HFF-Myc (cell line): ENCODE results near the gene C16orf95.

ENCODE experiments used
- DNase-seq: peaks from one replicate; pipeline ENCODE4 v3.0.0-alpha.2; 2011; ENCODE audit warnings: low read depth; ENCODE audit errors: extremely low read depth
- H3K4me3 ChIP-seq: replicated peaks from 2 replicates; pipeline ENCODE4 v1.5.1; 2011; ENCODE audit warnings: low read depth, mild to moderate bottlenecking, control low read depth, low read length
- TF ChIP-seq, protein P1 (sequence below): IDR thresholded peaks from 2 replicates; pipeline ENCODE4 v1.5.1; 2012; ENCODE audit warnings: mild to moderate bottlenecking, low read depth, low read length, control low read depth; ENCODE audit errors: missing control alignments

C16orf95 gene

DNA sequence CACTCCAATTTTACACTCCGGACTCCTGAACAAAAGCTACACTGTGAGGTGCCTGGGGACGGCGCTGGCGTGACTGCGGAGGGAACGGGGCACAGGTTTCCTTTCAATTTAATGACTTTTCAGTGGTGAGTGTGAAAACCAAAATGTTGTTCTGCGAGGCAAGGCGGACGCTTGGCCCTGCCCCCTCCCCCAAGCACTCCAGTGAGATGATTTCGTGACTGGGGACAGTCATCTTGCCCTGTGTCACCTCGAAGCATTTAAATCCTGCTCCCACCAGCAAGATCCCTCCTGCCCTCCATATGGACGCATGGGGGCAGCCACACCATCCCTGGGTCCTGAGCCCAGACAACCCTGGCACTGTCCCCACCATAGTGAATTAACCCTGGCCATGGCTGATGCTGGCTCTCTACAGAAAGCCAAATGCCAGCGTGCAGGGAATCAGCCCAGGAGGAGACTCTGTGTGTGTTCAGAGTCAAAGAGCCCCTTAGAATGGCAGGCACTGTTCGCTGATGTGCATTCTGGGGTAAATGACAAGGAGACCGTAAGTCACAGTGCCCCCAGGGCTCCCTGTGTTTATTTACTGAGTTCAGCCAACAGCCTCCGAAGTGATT is 41.0 kb downstream of the C16orf95 start:
- DNase-seq = no peak
- H3K4me3 ChIP-seq = no peak overlapping the region
- TF ChIP-seq, protein P1, sequence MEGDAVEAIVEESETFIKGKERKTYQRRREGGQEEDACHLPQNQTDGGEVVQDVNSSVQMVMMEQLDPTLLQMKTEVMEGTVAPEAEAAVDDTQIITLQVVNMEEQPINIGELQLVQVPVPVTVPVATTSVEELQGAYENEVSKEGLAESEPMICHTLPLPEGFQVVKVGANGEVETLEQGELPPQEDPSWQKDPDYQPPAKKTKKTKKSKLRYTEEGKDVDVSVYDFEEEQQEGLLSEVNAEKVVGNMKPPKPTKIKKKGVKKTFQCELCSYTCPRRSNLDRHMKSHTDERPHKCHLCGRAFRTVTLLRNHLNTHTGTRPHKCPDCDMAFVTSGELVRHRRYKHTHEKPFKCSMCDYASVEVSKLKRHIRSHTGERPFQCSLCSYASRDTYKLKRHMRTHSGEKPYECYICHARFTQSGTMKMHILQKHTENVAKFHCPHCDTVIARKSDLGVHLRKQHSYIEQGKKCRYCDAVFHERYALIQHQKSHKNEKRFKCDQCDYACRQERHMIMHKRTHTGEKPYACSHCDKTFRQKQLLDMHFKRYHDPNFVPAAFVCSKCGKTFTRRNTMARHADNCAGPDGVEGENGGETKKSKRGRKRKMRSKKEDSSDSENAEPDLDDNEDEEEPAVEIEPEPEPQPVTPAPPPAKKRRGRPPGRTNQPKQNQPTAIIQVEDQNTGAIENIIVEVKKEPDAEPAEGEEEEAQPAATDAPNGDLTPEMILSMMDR = no peak

DNA sequence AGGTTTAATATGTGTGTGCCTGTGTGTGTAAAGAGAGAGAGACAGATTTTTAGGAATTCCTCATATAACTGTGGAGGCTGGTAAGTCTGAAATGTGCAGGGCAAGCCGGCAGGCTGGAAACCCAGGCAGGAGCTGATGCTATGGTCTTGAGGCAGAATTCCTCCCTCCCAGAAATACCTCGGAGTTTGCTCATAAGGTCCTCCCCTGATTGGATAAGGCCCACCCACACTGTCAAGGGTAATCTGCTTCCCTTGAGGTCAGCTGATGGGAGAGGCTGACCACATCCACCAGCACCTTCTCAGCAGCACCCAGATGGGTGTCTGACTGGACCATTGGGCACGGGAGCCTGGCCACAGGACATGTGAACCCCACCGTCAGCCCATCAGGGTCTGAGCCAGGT is 42.4 kb downstream of the C16orf95 start:
- TF ChIP-seq, protein P1 = no peak
- no peak for DNase-seq

DNA sequence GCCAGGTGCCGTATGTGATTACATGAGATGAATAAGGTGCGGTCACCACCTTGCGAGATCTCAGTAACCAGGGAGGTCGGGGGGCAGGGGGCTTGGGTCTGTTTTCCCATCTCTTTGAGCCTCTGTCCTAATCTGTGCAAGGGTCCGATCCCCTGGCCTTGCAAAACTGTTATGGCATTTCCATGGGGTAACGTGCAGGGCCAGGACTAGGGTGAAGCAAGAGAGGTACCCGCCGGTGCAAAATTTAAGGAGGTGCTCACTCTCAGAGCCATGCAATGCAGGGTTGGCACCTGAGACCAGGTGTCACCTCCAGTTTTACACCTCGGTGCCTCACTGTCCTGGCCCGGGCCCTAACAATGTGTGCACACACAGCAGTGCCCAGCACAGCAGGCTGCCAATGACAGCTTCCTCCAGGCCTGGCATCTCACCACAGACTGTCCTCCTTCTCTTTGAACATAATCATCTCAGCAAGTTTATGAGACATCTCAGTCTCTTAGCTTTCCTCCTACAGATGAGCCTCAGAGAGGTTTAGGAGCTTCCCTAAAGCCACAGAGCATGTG is 43.6 kb downstream of the C16orf95 start:
- TF ChIP-seq, protein P1 = no peak

More for the DNA sequence above, 42.4 kb downstream of the C16orf95 start:
- no peak overlapping the region for H3K4me3 ChIP-seq

DNA sequence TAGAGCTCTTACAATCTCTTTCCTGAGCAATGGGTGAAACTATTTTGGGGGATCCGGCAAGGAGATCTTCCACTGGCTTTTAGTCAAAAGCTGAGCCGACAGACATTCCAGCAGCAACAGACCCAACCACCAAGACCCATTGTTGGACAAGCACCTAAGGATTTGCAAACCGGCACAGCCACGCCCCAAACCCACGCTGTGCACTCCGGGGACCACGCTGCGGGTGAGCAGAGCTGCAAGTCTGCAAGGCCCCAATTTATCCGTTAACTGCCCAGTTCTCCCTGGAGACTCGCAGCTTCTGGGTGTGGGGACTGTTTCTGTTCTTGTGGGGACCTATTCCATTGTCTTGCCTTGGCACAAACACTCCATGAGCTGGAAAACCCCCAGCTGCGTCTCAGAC is 45.9 kb downstream of the C16orf95 start:
- TF ChIP-seq, protein P1 = no peak
- no peak overlapping the region for H3K4me3 ChIP-seq
- no peak for DNase-seq

More for the DNA sequence above, 43.6 kb downstream of the C16orf95 start:
- H3K4me3 ChIP-seq = no peak overlapping the region
- DNase-seq = no peak

DNA sequence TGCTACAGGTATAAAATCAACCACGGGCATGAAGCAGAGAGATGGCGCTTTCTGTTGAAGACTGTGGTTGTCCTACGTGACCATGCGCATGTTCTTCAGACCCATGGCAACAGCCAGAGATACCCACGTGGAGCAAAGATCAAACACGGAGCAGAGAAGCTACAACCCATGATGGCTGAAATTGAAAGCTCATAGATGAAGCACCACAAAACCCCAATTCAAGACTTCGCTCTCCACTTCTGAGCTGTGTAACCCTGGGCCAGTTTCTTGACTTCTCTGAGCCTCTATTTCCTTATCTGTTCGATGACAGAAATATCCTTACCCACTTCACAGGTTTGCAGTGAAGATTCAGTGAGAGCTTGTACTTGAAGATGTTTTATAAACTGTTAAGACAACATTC is 49.6 kb downstream of the C16orf95 start:
- no peak overlapping the region for H3K4me3 ChIP-seq
- DNase-seq = no peak
- TF ChIP-seq, protein P1 = no peak

DNA sequence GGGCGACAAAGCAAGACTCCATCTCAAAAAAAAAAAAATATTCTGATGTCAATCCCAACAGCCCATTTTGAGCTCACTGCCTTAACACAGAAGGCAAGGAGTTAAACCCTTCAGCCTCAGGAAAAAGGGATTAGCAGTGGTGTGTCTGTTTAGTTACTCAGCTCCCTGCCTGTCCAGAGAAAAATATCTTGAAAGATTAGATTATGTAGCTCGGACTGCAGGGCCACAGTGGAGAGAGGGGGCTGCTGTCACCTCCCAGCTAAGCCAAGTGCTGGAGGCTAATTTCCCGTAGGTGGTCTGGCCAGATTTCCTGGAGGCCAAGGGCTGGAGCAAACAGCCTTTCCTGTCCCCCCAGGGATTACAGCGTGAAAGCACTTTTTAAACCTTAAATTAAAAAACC is 50.3 kb downstream of the C16orf95 start:
- no peak overlapping the region for H3K4me3 ChIP-seq
- TF ChIP-seq, protein P1 = no peak
- DNase-seq = no peak
